SK-N-SH (cell line): ENCODE data around the gene ALOX15. TPM values are rescaled to one million over a fixed set of nuclear protein-coding genes. Genes with fewer than 3 reads are reported as not detected.

Experiments used
- CTCF ChIA-PET: fragments of 300-600, 350-600 bp; formaldehyde crosslinking; extraction: SDS; loops from one replicate; lab custom pipeline; 2021; lab: Yijun Ruan, JAX
- POLR2A ChIA-PET: fragments of 350-600 bp; sonication (Branson Sonifier 250); formaldehyde crosslinking; extraction: SDS; loops from one replicate; lab custom pipeline; 2020; ENCODE audit warnings: antibody characterized with exemption, inconsistent platforms; lab: Yijun Ruan, JAX
- DNase-seq: peaks from one replicate; pipeline ENCODE4 v3.0.0; 2012
- H2AFZ ChIP-seq: fragments of 200-600 bp; sonication (generic); 2 replicates; pipeline ENCODE4 v1.8.1; 2016; ENCODE audit warnings: antibody characterized with exemption, mild to moderate bottlenecking, low read depth
- H3F3A ChIP-seq: fragments of 200-600 bp; sonication (generic); replicated peaks from 2 replicates; pipeline ENCODE3; 2016; ENCODE audit warnings: antibody characterized with exemption, mild to moderate bottlenecking; ENCODE audit not compliant: insufficient read depth
- H3K27ac ChIP-seq, 2 experiments: fragments of 200-500 bp in 1 of 2; fragments of 200-600 bp in 1 of 2; sonication (Bioruptor generic) in 1 of 2; sonication (generic), shearing (Covaris generic) in 1 of 2; 2 replicates each; pipeline versions ENCODE4 v1.5.1 to v1.6.1; 2014 to 2016; ENCODE audit warnings: low read depth in 2 of 2, inconsistent platforms in 1 of 2, low read length in 1 of 2, mild to moderate bottlenecking in 1 of 2, mixed read lengths in 1 of 2
- H3K27me3 ChIP-seq: fragments of 200-600 bp; sonication (generic), shearing (Covaris generic); 2 replicates; pipeline ENCODE4 v1.6.1; 2016; ENCODE audit warnings: mixed run types; ENCODE audit not compliant: insufficient read depth
- H3K36me3 ChIP-seq, 2 experiments: fragments of 200-500 bp in 1 of 2; fragments of 200-600 bp in 1 of 2; sonication (Bioruptor generic) in 1 of 2; sonication (generic) in 1 of 2; replicated peaks in 1 of 2; 2 replicates each; pipeline versions ENCODE3 to v1.5.1; 2014 to 2016; ENCODE audit warnings: low read length in 1 of 2, mild to moderate bottlenecking in 1 of 2; ENCODE audit not compliant: insufficient read depth in 2 of 2, control insufficient read depth in 1 of 2
- H3K4me1 ChIP-seq, 2 experiments: fragments of 200-500 bp in 1 of 2; fragments of 200-600 bp in 1 of 2; sonication (Bioruptor generic) in 1 of 2; sonication (generic), shearing (Covaris generic) in 1 of 2; 2 replicates each; pipeline versions ENCODE4 v1.5.1 to v1.6.1; 2014 to 2016; ENCODE audit warnings: low read depth in 1 of 2, low read length in 1 of 2, mixed run types in 1 of 2; ENCODE audit not compliant: insufficient read depth in 2 of 2, control insufficient read depth in 1 of 2
- H3K4me2 ChIP-seq: fragments of 200-600 bp; sonication (generic), shearing (Covaris generic); 2 replicates; pipeline ENCODE4 v1.6.1; 2017; ENCODE audit warnings: mixed run types
- H3K4me3 ChIP-seq, 2 experiments: fragments of 200-500 bp in 1 of 2; fragments of 200-600 bp in 1 of 2; sonication (Bioruptor generic) in 1 of 2; sonication (generic), shearing (Covaris generic) in 1 of 2; 2 replicates each; pipeline versions ENCODE4 v1.5.1 to v1.8.1; 2014 to 2016; ENCODE audit warnings: low read depth in 2 of 2, inconsistent platforms in 1 of 2, low read length in 1 of 2, mild to moderate bottlenecking in 1 of 2, mixed read lengths in 1 of 2, moderate library complexity in 1 of 2
- H3K79me2 ChIP-seq: fragments of 200-600 bp; sonication (generic); 2 replicates; pipeline ENCODE4 v1.8.1; 2017; ENCODE audit warnings: mild to moderate bottlenecking; ENCODE audit not compliant: insufficient read depth
- H3K9ac ChIP-seq: fragments of 200-600 bp; sonication (generic); 2 replicates; pipeline ENCODE4 v1.6.1; 2017; ENCODE audit warnings: mixed run types
- H3K9me2 ChIP-seq: fragments of 200-600 bp; sonication (generic); 2 replicates; pipeline ENCODE4 v1.6.1; 2017; ENCODE audit warnings: mixed run types
- H3K9me3 ChIP-seq: fragments of 200-600 bp; sonication (generic); 2 replicates; pipeline ENCODE4 v1.6.1; 2017; ENCODE audit warnings: mixed run types, mild to moderate bottlenecking, moderate library complexity
- H4K20me1 ChIP-seq: fragments of 200-600 bp; sonication (generic); 2 replicates; pipeline ENCODE4 v1.6.1; 2017; ENCODE audit warnings: mild to moderate bottlenecking, mixed run types; ENCODE audit not compliant: insufficient read depth
- EZH2phosphoT487 ChIP-seq: fragments of 200-600 bp; sonication (generic); IDR thresholded peaks from 2 replicates; pipeline ENCODE4 v1.6.1; 2017; ENCODE audit warnings: low read depth, mixed run types, mild to moderate bottlenecking, antibody characterized with exemption, moderate library complexity, borderline replicate concordance
- RAD21 ChIP-seq: IDR thresholded peaks from 2 replicates; pipeline ENCODE4 v1.6.1; 2012; ENCODE audit warnings: mild to moderate bottlenecking, low read length
- RFX5 ChIP-seq: IDR thresholded peaks from 2 replicates; pipeline ENCODE4 v1.6.1; 2012; ENCODE audit warnings: mild to moderate bottlenecking, improper control_type of control experiment, low read length
- SMC3 ChIP-seq: IDR thresholded peaks from 2 replicates; pipeline ENCODE4 v1.6.1; 2012; ENCODE audit warnings: low read depth, low read length, improper control_type of control experiment
- TAF1 ChIP-seq: IDR thresholded peaks from 2 replicates; pipeline ENCODE4 v1.6.1; 2012; ENCODE audit warnings: low read depth, mild to moderate bottlenecking, low read length, moderate library complexity, borderline replicate concordance
- WGBS: methylation state at CpG from one replicate; pipeline ENCODE4 v1.1.6; 2017; ENCODE audit warnings: low lambda C conversion rate; 5-methylcytosine and 5-hydroxymethylcytosine counted together
- polyA plus RNA-seq, 3 experiments: library from polyadenylated mRNA; depleted of rRNA; stranded (reverse); fragments of >200 nt; gene quantifications; 2 replicates each; pipeline ENCODE4 v1.2.3, GENCODE V29; 2012
- TF ChIP-seq, protein P1 (sequence below): IDR thresholded peaks from 2 replicates; pipeline ENCODE4 v1.4.0; 2012; ENCODE audit warnings: low read depth
- TF ChIP-seq, protein P2 (sequence below): IDR thresholded peaks from 2 replicates; pipeline ENCODE4 v1.4.0; 2012; ENCODE audit warnings: low read depth, borderline replicate concordance

ALOX15 gene
- polyA plus RNA-seq, 1 of the 3 experiments (the other 2 are of a cell fraction): not detected

DNA sequence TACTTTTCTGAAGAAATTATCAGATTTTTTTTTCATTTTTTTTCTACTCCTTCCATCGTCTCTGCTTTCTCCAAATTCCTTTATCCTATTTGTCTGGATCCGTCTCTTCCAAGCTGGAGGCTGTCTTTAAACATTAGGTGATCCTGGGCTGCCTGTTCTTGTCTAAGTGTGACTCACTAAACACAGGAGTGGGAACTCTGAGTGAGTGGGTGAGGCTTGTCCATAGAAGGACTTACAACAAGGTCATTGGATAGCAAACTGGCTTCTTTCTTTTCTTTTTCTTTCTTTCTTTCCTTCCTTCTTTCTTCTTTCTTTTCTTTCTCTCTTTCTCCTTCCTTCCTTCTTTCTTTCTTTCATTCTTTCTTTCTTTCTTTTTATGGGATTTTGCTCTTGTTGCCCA, 18.2 kb downstream of the ALOX15 start:
- peaks cover 13% of the 10 kb centered on the region; the same call in 1 of the 2 replicates for H3K27me3 ChIP-seq
- 31% methylated on average over 2 of the region's 2 CpGs for WGBS
- H3K4me1 ChIP-seq: no peaks in the 10 kb centered on the region
- H2AFZ ChIP-seq: no peak overlapping the region
- H3K9me3 ChIP-seq: 0 out of 2 replicates have a peak, but pooled peaks cover 6% of the 10 kb centered on the region
- no peak overlapping the region for H3K4me3 ChIP-seq
- no peaks in the 10 kb centered on the region for H3K79me2 ChIP-seq
- TF ChIP-seq, protein P1, sequence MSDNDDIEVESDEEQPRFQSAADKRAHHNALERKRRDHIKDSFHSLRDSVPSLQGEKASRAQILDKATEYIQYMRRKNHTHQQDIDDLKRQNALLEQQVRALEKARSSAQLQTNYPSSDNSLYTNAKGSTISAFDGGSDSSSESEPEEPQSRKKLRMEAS: no peak
- no peak for TF ChIP-seq SMC3
- no peak for TF ChIP-seq RFX5
- TF ChIP-seq EZH2phosphoT487: no peak
- TF ChIP-seq RAD21: no peak
- no peak for TF ChIP-seq TAF1
- TF ChIP-seq, protein P2, sequence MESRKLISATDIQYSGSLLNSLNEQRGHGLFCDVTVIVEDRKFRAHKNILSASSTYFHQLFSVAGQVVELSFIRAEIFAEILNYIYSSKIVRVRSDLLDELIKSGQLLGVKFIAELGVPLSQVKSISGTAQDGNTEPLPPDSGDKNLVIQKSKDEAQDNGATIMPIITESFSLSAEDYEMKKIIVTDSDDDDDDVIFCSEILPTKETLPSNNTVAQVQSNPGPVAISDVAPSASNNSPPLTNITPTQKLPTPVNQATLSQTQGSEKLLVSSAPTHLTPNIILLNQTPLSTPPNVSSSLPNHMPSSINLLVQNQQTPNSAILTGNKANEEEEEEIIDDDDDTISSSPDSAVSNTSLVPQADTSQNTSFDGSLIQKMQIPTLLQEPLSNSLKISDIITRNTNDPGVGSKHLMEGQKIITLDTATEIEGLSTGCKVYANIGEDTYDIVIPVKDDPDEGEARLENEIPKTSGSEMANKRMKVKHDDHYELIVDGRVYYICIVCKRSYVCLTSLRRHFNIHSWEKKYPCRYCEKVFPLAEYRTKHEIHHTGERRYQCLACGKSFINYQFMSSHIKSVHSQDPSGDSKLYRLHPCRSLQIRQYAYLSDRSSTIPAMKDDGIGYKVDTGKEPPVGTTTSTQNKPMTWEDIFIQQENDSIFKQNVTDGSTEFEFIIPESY: no peak
- no peaks in the 10 kb centered on the region for H3K9me2 ChIP-seq
- no peaks in the 10 kb centered on the region for H4K20me1 ChIP-seq
- H3K27ac ChIP-seq: no peak overlapping the region
- no peak for DNase-seq
- CTCF ChIA-PET: interaction anchor here (0.9 to 7.1 kb wide), 4 partner anchors 22 to 56 kb away, joined by 3 to 237 read pairs (median 13); no protein-coding TSS in a partner anchor
- no peak overlapping the region for H3K4me2 ChIP-seq
- POLR2A ChIA-PET: interaction anchor here (0.6 kb wide), 1 partner anchor 14 kb away, joined by 3 read pairs; no protein-coding TSS in a partner anchor
- no peak overlapping the region for H3K9ac ChIP-seq
- H3F3A ChIP-seq: no peaks in the 10 kb centered on the region
- H3K36me3 ChIP-seq: no peaks in the 10 kb centered on the region

DNA sequence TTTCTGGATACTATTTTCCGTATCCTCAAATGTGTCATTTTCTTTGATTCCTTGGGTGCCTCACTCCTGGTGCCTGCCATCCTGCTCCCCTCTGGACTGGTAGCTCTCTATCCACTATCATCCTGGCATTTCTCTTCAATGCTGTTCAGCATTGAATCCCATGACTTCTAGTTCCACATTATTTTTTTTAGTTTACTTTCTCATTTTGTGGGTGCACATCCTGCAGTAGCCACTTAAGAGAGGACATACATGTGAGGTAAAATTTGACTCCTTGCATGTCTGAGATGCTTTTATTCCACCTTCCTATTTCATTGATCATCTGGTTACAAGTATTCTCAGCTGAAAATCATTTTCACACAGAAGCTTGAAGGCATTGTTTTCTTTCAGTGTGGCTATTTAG, 19.1 kb downstream of the ALOX15 start:
- no peak overlapping the region for H3K4me3 ChIP-seq
- H3K27me3 ChIP-seq: peaks cover 13% of the 10 kb centered on the region; the same call in 1 of the 2 replicates
- H3F3A ChIP-seq: no peaks in the 10 kb centered on the region
- H3K9ac ChIP-seq: no peak overlapping the region
- CTCF ChIA-PET: interaction anchor here (0.7 to 7.1 kb wide), 6 partner anchors 17 to 55 kb away, joined by 3 to 237 read pairs (median 3); no protein-coding TSS in a partner anchor
- H3K4me1 ChIP-seq: no peaks in the 10 kb centered on the region; a peak in 1 of 4 replicates
- H2AFZ ChIP-seq: no peak overlapping the region
- POLR2A ChIA-PET: no interaction called here
- TF ChIP-seq RAD21: no peak
- no peak for DNase-seq
- 0 out of 2 replicates have a peak, but pooled peaks cover 6% of the 10 kb centered on the region for H3K9me3 ChIP-seq
- no peaks in the 10 kb centered on the region for H3K36me3 ChIP-seq
- no peaks in the 10 kb centered on the region for H3K9me2 ChIP-seq
- no peaks in the 10 kb centered on the region for H3K79me2 ChIP-seq
- WGBS: 69% methylated on average over 1 of the region's 1 CpG
- no peak overlapping the region for H3K27ac ChIP-seq
- no peaks in the 10 kb centered on the region for H4K20me1 ChIP-seq
- H3K4me2 ChIP-seq: no peak overlapping the region
